ENCODE measurements around the gene LRBA. TPM values are rescaled to one million over a fixed set of nuclear protein-coding genes. Genes with fewer than 3 reads are reported as not detected.
A peak's percentile ranks its signal among the peaks of the same experiment; 100 is the strongest.

The LRBA gene
- total and polyA plus RNA-seq, 9 of the 15 experiments (the other 6 are each of a cell fraction or from before 2014, with no cell fraction given), result 24.2 to 88.7 (median 59.7) TPM

GRCh38 chr4:150348079-150348478 is 667.0 kb downstream of the LRBA start (continued):
- no peak for TF ChIP-seq RERE (CRISPR knock-in tag; IDR thresholded peaks at IDR 0.05; ENCODE audit: borderline replicate concordance)
- TF ChIP-seq ZNF76 (CRISPR knock-in tag; IDR thresholded peaks at IDR 0.05; ENCODE audit: borderline replicate concordance), result no peak
- TF ChIP-seq THRA (IDR thresholded peaks at IDR 0.05), result no peak
- no peak for TF ChIP-seq RBM39 (optimal IDR thresholded peaks at IDR 0.05; ENCODE audit: low read depth, low read length)
- TF ChIP-seq PRMT5 (CRISPR knock-in tag; IDR thresholded peaks at IDR 0.05), result no peak
- TF ChIP-seq, protein P1, sequence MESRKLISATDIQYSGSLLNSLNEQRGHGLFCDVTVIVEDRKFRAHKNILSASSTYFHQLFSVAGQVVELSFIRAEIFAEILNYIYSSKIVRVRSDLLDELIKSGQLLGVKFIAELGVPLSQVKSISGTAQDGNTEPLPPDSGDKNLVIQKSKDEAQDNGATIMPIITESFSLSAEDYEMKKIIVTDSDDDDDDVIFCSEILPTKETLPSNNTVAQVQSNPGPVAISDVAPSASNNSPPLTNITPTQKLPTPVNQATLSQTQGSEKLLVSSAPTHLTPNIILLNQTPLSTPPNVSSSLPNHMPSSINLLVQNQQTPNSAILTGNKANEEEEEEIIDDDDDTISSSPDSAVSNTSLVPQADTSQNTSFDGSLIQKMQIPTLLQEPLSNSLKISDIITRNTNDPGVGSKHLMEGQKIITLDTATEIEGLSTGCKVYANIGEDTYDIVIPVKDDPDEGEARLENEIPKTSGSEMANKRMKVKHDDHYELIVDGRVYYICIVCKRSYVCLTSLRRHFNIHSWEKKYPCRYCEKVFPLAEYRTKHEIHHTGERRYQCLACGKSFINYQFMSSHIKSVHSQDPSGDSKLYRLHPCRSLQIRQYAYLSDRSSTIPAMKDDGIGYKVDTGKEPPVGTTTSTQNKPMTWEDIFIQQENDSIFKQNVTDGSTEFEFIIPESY (CRISPR knock-in tag; IDR thresholded peaks at IDR 0.05), result no peak
- no peak for TF ChIP-seq NKRF (IDR thresholded peaks at IDR 0.05; ENCODE audit: borderline replicate concordance)
- no peak for TF ChIP-seq ZNF41 (CRISPR knock-in tag; conservative IDR thresholded peaks at IDR 0.05)
- TF ChIP-seq TRIM24 (IDR thresholded peaks at IDR 0.05), result peak; percentile 41 to 52; a peak in 3 of 4 replicates
- TF ChIP-seq ZNF79 (CRISPR knock-in tag; IDR thresholded peaks at IDR 0.05; ENCODE audit: low read depth), result no peak
- no peak for TF ChIP-seq ZKSCAN8 (CRISPR knock-in tag; IDR thresholded peaks at IDR 0.05)
- TF ChIP-seq ILK (tag; IDR thresholded peaks at IDR 0.05; ENCODE audit: borderline replicate concordance, low read depth), result no peak
- TF ChIP-seq, protein P2, sequence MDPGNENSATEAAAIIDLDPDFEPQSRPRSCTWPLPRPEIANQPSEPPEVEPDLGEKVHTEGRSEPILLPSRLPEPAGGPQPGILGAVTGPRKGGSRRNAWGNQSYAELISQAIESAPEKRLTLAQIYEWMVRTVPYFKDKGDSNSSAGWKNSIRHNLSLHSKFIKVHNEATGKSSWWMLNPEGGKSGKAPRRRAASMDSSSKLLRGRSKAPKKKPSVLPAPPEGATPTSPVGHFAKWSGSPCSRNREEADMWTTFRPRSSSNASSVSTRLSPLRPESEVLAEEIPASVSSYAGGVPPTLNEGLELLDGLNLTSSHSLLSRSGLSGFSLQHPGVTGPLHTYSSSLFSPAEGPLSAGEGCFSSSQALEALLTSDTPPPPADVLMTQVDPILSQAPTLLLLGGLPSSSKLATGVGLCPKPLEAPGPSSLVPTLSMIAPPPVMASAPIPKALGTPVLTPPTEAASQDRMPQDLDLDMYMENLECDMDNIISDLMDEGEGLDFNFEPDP (CRISPR knock-in tag; IDR thresholded peaks at IDR 0.05), result no peak
- no peak for TF ChIP-seq ZBTB5 (IDR thresholded peaks at IDR 0.05)

All from K562 (cell line).